IPS-18a (cell line): Measurements from ENCODE around the gene NFKBIB.

Experiments
- H3K27ac ChIP-seq: one replicate; pipeline ENCODE4 v1.5.1; 2013; ENCODE audit warnings: low read length
- H3K27me3 ChIP-seq: one replicate; pipeline ENCODE4 v1.6.1; 2013; ENCODE audit warnings: mild to moderate bottlenecking, low read length; ENCODE audit not compliant: control insufficient read depth, insufficient read depth
- H3K36me3 ChIP-seq: one replicate; pipeline ENCODE4 v1.6.1; 2013; ENCODE audit warnings: low read depth, low read length; ENCODE audit not compliant: control insufficient read depth
- H3K4me1 ChIP-seq: one replicate; pipeline ENCODE4 v1.6.1; 2013; ENCODE audit warnings: low read depth, low read length; ENCODE audit not compliant: control insufficient read depth
- H3K4me3 ChIP-seq: one replicate; pipeline ENCODE4 v1.5.1; 2013; ENCODE audit warnings: low read length
- H3K9ac ChIP-seq: one replicate; pipeline ENCODE4 v1.6.1; 2013; ENCODE audit warnings: mild to moderate bottlenecking, low read length, moderate library complexity
- H3K9me3 ChIP-seq: one replicate; pipeline ENCODE4 v1.6.1; 2013; ENCODE audit warnings: low read depth, low read length; ENCODE audit not compliant: control insufficient read depth

The NFKBIB gene

DNA sequence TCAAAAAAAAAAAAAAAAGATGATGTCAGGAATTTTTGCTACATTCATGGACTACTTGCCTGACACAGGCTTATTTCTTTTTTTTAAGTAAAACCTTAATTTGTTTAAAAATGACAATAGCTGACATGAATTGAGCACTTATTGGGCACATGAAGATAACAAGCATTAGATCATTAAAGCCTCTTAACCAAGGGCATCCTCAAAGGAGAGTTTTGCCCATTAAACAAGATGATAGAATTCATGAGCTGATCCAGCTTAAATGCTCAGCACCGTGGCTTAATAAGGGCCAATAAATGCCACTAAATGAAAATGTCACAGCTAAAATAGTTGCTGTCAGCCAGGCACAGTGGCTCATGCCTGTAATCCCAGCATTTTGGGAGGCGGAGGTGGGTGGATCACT is 56.5 kb downstream of the NFKBIB start:
- Histone ChIP-seq H3K9ac (no peak overlapping the region), H3K36me3 (no peaks in the 10 kb centered on the region), H3K4me3 (no peak overlapping the region), H3K9me3 (no peaks in the 10 kb centered on the region), H3K27me3 (no peaks in the 10 kb centered on the region), H3K27ac (no peak overlapping the region), H3K4me1 (no peaks in the 10 kb centered on the region)

DNA sequence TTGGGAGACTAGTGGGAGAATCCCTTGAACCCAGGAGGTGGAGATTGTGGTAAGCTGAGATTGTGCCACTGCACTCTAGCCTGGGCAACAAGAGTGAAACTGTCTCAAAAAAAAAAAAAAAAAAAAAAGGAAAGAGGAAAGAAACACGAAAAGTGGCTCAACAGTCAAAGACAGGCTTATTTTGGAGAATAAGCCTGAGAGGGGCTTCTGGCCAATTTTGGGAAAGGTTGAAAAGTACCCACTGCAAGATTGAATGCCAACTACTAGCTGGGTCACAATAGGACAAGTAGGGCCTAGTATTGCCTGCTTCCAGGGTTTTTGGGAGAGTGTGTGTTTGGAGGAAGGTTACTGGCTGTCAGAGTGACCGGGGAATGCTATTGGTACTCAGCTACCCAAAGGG is 58.5 kb downstream of the NFKBIB start:
- H3K27me3 ChIP-seq: no peaks in the 10 kb centered on the region
- no peaks in the 10 kb centered on the region for H3K9me3 ChIP-seq

More for the DNA sequence above, 58.5 kb downstream of the NFKBIB start:
- H3K27ac ChIP-seq: no peak overlapping the region
- H3K4me3 ChIP-seq: no peak overlapping the region
- H3K9ac ChIP-seq: no peak overlapping the region
- H3K36me3 ChIP-seq: no peaks in the 10 kb centered on the region
- no peaks in the 10 kb centered on the region for H3K4me1 ChIP-seq
